OCI-LY7 (cell line): ENCODE data around the gene RHBDL1. TPM values are rescaled to one million over a fixed set of nuclear protein-coding genes. Genes with fewer than 3 reads are reported as not detected.

ENCODE experiments used
- BruUV-seq: library from RNA; stranded (reverse); fragments of 400-500 nt; replicated peaks from 2 replicates; lab custom pipeline; 2021; lab: Mats Ljungman, UMichigan
- CTCF ChIA-PET: fragments of 300-600 bp; sonication (Branson Sonifier 250); formaldehyde crosslinking; loops from one replicate; lab custom pipeline; 2022; ENCODE audit warnings: antibody characterized with exemption; ENCODE audit not compliant: unreplicated experiment; lab: Charles Lee
- POLR2A ChIA-PET: fragments of 300-600 bp; sonication (Branson Sonifier 250); formaldehyde crosslinking; loops from one replicate; lab custom pipeline; 2022; ENCODE audit warnings: antibody characterized with exemption; lab: Charles Lee
- DNase-seq: peaks from one replicate; pipeline ENCODE4 v3.0.0-alpha.2; 2015; ENCODE audit warnings: low spot score
- H2AFZ ChIP-seq: fragments of 200-600 bp; sonication (generic), shearing (Covaris generic); 2 replicates; pipeline ENCODE4 v1.6.1; 2014; ENCODE audit warnings: mild to moderate bottlenecking, antibody characterized with exemption, low read length, moderate library complexity
- H3K27ac ChIP-seq: fragments of 200-600 bp; sonication (generic); 2 replicates; pipeline ENCODE4 v1.5.1; 2014; ENCODE audit warnings: mixed run types, low read depth, mild to moderate bottlenecking, moderate library complexity, low read length, inconsistent platforms; ENCODE audit not compliant: poor library complexity, severe bottlenecking
- H3K36me3 ChIP-seq: fragments of 200-600 bp; sonication (generic); 2 replicates; pipeline ENCODE4 v1.6.1; 2014; ENCODE audit warnings: mild to moderate bottlenecking, antibody characterized with exemption, low read length, moderate library complexity, mixed read lengths; ENCODE audit not compliant: insufficient read depth
- H3K4me1 ChIP-seq: fragments of 200-600 bp; sonication (generic); 2 replicates; pipeline ENCODE4 v1.5.1; 2014; ENCODE audit warnings: mild to moderate bottlenecking, low read length; ENCODE audit not compliant: insufficient read depth, poor library complexity, severe bottlenecking
- H3K4me2 ChIP-seq: fragments of 200-600 bp; sonication (generic); 2 replicates; pipeline ENCODE4 v1.6.1; 2014; ENCODE audit warnings: mild to moderate bottlenecking, low read length
- H3K4me3 ChIP-seq: fragments of 200-600 bp; sonication (generic); 2 replicates; pipeline ENCODE4 v1.5.1; 2014; ENCODE audit warnings: mild to moderate bottlenecking, low read depth, low read length; ENCODE audit not compliant: poor library complexity, severe bottlenecking
- H3K79me2 ChIP-seq: fragments of 200-600 bp; sonication (generic); 2 replicates; pipeline ENCODE4 v1.6.1; 2016; ENCODE audit warnings: low read depth, mild to moderate bottlenecking, low read length, moderate library complexity, mixed read lengths; ENCODE audit not compliant: insufficient read depth
- H3K9me2 ChIP-seq: fragments of 200-600 bp; sonication (generic); 2 replicates; pipeline ENCODE4 v1.6.1; 2016; ENCODE audit warnings: mild to moderate bottlenecking, low read length, mixed read lengths; ENCODE audit not compliant: insufficient read depth
- H3K9me3 ChIP-seq: fragments of 200-600 bp; sonication (generic); 2 replicates; pipeline ENCODE4 v1.6.1; 2014; ENCODE audit warnings: mild to moderate bottlenecking, mixed run types, low read length, mixed read lengths
- H4K20me1 ChIP-seq: fragments of 200-600 bp; sonication (generic); 2 replicates; pipeline ENCODE4 v1.6.1; 2014; ENCODE audit warnings: mild to moderate bottlenecking, antibody characterized with exemption, low read length, moderate library complexity, mixed read lengths; ENCODE audit not compliant: insufficient read depth
- EZH2phosphoT487 ChIP-seq: fragments of 200-600 bp; sonication (generic); IDR thresholded peaks from 2 replicates; pipeline ENCODE4 v1.6.1; 2018; ENCODE audit warnings: low read depth, borderline replicate concordance, mild to moderate bottlenecking, mixed run types, antibody characterized with exemption, low read length, moderate library complexity, mixed read lengths
- intact Hi-C: fragments of 100-400 bp; cut with micrococcal nuclease; formaldehyde crosslinking; loops from one replicate; pipeline ENCODE4 v1.10.0; 2022; ENCODE audit not compliant: unreplicated experiment
- total RNA-seq, 2 experiments: library from RNA; depleted of rRNA in 1 of 2; stranded (reverse); fragments of >200 nt in 1 of 2; shearing (Covaris generic) in 1 of 2; gene quantifications; 2 replicates each; pipeline ENCODE4 v1.2.3, GENCODE V29; 2014 to 2022
- TF ChIP-seq, protein P1 (sequence below): fragments of 200-600 bp; sonication (generic); conservative IDR thresholded peaks from 2 replicates; pipeline ENCODE4 v1.5.1; 2014; ENCODE audit warnings: mild to moderate bottlenecking, antibody characterized with exemption, low read length, moderate library complexity, mixed read lengths

Gene RHBDL1
- total RNA-seq, 2 experiments from 2014 or later, result 4.2 TPM

DNA sequence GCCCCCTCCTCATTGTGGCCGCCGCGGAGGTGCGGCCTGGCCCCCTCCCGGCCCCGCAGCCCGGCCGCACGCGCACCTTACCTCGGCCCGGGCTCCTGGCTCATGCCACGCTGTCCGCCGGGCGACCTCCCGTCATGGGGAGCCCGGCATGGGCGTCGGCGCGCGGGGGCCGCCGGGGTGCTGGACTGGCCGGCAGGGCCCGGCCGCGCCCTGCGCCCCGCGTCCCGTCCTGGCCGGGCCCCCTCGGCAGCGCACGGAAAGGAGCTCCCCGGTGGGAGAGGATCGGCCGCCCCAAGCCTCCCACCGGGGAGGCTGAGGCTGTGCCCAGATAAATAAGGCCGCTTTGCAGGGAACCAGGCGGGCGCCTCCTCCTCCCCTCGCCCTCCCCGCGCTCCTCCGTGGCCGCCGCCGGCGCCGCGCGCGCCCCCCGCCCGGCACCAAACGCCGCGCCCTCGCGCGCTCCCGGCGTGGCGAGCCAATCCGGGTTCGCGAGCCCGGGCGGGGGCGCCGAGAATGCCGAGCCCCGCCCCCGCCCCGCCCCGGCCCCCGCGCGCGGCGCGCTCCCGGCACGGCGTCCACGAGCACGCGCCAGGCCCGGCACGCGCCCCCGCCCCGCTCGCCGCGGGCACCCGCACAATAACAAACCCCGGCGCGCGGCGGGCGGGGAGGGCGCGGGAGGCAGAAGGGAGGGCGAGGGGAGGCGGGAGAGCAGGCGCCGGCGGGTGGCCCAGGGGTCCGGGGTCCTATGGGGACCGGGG is 30.1 kb downstream of the RHBDL1 start, which contains the start of gene FBXL16:
FBXL16 (minus strand) TSS at position 371 of the 758 bp plus-strand sequence. CDS start 8,396 bp downstream, outside the sequence.
- no peak for TF ChIP-seq EZH2phosphoT487
- TF ChIP-seq, protein P1, sequence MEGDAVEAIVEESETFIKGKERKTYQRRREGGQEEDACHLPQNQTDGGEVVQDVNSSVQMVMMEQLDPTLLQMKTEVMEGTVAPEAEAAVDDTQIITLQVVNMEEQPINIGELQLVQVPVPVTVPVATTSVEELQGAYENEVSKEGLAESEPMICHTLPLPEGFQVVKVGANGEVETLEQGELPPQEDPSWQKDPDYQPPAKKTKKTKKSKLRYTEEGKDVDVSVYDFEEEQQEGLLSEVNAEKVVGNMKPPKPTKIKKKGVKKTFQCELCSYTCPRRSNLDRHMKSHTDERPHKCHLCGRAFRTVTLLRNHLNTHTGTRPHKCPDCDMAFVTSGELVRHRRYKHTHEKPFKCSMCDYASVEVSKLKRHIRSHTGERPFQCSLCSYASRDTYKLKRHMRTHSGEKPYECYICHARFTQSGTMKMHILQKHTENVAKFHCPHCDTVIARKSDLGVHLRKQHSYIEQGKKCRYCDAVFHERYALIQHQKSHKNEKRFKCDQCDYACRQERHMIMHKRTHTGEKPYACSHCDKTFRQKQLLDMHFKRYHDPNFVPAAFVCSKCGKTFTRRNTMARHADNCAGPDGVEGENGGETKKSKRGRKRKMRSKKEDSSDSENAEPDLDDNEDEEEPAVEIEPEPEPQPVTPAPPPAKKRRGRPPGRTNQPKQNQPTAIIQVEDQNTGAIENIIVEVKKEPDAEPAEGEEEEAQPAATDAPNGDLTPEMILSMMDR, result no peak
- ChIA-PET POLR2A (interaction anchor here (0.6 kb wide), 1 partner anchor 66 kb away, joined by 5 read pairs; no protein-coding TSS in a partner anchor), CTCF (no interaction called here)
- H3K4me3 ChIP-seq, result peak within 1 kb of the TSS; percentile 28
- no peaks in the 10 kb centered on the region for H3K9me2 ChIP-seq
- no peak within 1 kb of the TSS; the same call in 1 of the 2 replicates for H3K4me2 ChIP-seq
- no peaks in the 10 kb centered on the region for H3K9me3 ChIP-seq
- DNase-seq, result peak; percentile 46
- no peaks in the 10 kb centered on the region for H3K4me1 ChIP-seq
- intact Hi-C loops, result no loop called here
- H3K27ac ChIP-seq, result no peak within 1 kb of the TSS
- no peaks in the 10 kb centered on the region for H3K36me3 ChIP-seq
- BruUV-seq, result no TSS peak
- H4K20me1 ChIP-seq, result no peaks in the 10 kb centered on the region
- H3K79me2 ChIP-seq, result no peaks in the 10 kb centered on the region
- H2AFZ ChIP-seq, result no peak within 1 kb of the TSS

DNA sequence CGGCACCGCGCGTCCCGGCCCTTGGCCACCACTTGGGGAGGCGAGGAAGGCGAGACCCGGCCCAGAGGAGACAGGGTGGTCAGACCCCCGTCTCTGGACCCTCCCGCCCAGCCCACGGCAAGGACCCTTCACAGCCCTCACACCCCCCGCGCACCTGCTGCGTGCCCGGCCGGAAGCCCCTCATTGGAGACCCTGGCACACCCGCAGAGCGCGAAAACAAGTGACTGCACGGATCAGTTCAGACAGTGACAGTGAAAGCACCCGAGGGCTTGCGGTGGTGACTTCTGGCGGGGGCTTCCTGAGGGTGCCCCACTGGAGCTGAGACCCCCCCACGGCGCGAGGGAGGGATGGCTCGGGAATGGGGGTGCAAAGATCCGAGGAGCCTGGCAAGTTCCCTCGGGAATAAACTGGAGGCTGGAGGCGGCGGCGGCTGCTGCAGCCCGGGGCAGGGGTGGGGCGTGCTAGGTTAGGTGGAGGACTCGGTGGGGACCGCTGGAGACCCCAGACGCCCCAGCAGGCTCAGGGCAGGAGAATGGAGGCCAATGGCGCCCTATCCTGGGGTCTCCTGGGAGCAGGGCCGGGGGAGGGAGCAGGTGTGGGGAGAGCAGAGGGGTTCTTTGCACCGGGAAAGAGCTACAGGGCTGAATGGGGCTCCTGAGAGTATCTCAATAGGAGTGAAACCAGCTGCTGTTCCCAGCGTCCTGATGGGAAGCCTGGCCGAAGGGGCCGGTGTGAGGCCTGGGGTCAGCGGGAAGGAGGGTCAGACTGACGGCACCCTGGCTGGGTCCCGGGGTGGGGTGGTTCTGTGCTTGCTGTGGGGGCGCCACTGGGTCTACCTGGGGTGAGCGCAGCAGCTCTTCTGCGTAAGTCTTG is 31.0 kb downstream of the RHBDL1 start:
- no TSS peak for BruUV-seq
- POLR2A ChIA-PET, result no interaction called here

More for the DNA sequence above, 31.0 kb downstream of the RHBDL1 start:
- CTCF ChIA-PET, result no interaction called here
- intact Hi-C loops, result no loop called here
- no peak for DNase-seq
- Histone ChIP-seq H3K79me2 (no peaks in the 10 kb centered on the region), H3K9me2 (no peaks in the 10 kb centered on the region), H3K4me1 (no peaks in the 10 kb centered on the region), H2AFZ (no peak overlapping the region), H3K9me3 (no peaks in the 10 kb centered on the region), H4K20me1 (no peaks in the 10 kb centered on the region), H3K27ac (no peak overlapping the region), H3K4me3 (no peak overlapping the region), H3K4me2 (no peak overlapping the region; the same call in 1 of the 2 replicates), H3K36me3 (no peaks in the 10 kb centered on the region)
- TF ChIP-seq EZH2phosphoT487, result no peak
- TF ChIP-seq, protein P1, result 0 out of 2 replicates have a peak, but pooled peaks have one; percentile 10
